Medulla oblongata (tissue), 1 donor: ENCODE measurements around the gene CAMK4.

Experiments
- DNase-seq: peaks from one replicate; pipeline ENCODE4 v3.0.0-alpha.2; 2015; ENCODE audit errors: extremely low spot score

CAMK4 gene

DNA sequence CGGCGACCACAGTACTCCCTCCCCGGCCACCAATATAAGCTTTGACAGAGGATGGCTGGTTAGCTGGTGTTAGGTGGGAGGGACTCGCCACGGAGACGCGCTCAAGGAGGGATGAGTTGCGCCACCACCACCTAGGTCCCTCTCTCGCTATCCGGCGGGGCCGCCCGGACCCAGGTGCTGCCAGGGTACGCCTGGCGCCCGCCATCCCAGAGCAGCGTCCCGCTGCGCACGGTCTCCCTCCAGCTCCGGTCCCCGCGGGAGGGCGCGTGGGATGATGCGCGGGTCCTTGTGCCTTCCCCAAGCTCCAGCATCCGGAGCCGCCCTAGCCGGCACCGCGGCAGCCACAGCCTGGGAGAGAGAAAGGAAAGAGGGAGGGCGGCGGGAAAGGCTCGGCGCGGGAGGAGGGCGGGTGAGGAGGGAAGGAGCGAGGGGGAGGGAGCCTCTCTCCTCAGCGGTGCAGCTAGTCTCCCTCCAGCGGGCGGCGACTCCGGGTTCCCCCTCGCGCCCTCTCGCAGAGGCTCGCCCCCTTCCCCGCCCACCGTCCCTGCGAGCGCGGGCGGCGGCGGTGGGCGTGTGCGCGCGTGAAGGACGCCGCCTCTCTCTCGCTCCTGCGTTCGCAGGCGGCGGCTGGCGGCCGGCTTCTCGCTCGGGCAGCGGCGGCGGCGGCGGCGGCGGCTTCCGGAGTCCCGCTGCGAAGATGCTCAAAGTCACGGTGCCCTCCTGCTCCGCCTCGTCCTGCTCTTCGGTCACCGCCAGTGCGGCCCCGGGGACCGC, at the start of gene CAMK4:
CAMK4 (plus strand) TSS at position 598 of the 774 bp plus-strand sequence; CDS start at position 698, 100 bp downstream.
- peak; percentile 61 for DNase-seq

DNA sequence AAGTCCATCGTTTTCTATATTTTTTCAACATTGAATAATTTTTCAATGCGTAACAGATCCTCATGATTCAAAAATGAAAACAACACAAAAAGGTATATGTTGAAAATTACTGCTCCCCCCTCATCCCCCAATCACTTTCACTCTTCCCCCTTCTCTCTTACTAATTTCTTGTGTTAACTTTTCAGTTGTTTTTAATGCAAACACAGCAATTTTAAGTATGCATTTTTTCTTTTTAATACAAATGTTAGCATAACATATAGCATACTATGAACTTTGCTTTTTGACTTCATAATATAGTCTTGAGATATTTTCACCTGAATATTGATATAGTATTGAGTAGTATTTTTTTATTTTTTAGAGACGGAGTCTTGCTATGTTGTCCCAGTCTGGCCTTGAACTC, 41.1 kb upstream of the CAMK4 start:
- DNase-seq, result no peak

DNA sequence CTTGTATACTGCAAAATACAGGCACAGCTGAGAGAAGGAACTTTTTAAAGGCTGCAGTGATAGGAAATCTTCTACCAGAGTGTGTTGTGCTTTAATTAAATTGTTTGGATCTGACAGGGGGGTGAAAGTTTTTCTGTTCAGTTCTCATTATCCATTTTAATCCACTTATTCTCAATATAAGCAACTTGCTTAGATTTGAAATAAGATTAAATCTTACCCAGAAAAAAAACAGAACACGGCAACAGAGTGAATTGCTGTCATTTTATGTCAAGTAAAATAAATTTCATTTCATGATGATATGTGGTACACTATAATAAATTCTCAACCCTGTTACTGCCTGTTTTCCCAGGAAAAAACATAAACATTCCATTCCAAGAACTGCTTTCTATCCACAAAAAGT, 37.1 kb upstream of the CAMK4 start:
- no peak for DNase-seq

DNA sequence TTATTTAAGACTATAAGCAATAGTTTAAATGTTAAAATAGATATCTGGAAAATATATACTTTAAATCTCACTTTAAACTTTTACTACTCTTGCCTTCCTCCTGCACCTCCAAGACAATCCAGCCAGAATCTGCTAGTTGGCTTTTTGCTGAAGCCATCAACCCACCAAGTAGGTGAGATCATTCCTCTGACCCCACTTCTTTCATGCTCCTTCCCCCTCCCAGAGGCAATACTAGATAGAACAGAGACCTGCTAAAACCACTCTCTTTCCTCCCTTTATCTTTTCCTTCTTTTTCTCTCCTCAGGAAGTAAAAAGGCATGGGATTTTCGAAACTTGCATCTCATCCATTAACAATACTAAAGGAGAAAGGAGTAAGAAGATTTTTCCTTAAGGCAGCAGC, 30.1 kb upstream of the CAMK4 start:
- DNase-seq, result no peak

DNA sequence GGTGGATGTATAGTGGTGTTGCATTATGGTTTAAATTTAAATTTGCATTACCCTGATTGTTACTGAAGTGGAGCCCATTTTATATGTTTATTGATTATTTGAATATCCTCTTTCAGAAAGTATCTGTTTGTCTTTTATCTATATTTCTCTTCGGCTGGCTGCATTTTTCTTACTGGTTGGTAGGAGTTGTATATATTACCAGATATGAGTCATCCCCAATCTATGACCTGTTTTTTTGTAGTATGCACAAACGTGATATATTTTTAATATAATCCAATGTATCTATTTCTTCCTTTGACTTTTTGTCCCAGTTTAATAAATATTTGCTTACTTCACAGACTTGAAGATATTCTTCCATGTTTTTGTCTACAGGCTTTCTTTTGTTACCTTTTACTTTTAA, 29.3 kb upstream of the CAMK4 start:
- DNase-seq, result no peak

DNA sequence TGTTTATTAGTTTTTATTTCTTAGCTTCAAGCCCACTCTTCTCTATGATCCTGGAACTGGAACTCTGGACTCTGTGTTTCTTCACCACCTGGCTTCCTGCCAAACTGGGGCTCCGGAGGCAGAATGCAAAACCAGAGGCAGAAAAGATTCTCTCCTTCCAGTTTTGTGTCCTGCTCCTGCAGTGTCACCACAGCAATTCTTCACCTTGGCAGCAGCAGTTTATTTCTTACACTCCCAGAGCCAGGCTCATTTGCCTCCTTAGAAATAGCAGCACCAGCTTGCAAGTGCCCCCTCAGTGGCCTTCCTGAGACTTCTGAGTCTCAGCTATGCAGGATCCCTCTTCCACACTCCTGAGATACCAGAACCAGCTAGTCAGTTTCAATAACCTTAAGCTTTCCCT, 26.7 kb upstream of the CAMK4 start:
- peak; percentile 74 for DNase-seq

DNA sequence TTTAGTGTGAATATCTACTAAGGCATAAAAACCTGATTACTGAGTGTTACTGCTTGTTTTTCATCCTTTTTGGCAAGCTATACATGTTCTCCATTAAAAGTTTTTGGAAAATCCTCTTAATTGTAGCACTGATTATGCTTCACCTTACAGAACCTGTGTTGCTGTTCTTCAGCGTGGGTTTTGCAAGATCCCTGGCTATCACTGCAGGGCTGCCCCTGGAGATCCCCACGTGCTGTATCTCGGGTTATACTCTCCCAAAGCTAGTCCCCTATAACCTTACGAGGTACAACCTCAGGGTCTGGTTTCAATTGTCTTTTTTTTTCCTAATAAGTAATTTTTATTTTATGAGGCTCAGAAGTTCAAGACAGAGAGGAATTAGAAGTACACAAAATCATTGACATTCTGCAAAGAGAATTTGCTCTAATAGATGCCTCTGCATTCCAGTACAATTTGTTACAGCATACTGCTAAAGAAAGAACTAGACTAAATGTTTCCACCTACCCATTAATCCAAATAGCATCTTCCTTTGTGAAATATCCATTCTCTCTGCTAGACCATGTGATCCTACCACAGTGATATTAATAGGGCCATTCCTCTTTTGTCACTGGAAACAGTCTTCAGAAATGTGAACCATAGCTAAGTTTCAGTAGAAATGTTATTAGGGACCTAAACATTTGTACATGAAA, 25.8 kb upstream of the CAMK4 start:
- DNase-seq, result no peak

DNA sequence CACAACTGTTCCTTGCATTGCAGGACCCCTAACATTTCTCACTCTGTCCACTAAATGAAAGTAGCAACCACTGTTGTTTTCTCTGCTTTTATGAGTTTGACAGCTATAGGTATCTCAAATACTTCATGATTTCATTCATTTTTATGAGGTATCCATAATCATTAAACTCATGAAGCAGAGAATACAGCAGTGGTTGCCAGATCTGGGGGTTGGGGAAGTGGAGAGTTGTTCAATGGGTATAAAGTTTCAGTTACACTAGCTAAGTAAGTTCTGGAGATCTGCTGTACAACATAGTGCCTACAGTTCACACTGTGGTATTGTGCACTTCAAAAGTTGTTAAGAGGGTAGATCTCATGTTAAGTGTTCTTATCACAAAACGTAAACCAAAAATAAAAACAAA, 23.4 kb upstream of the CAMK4 start:
- no peak for DNase-seq

DNA sequence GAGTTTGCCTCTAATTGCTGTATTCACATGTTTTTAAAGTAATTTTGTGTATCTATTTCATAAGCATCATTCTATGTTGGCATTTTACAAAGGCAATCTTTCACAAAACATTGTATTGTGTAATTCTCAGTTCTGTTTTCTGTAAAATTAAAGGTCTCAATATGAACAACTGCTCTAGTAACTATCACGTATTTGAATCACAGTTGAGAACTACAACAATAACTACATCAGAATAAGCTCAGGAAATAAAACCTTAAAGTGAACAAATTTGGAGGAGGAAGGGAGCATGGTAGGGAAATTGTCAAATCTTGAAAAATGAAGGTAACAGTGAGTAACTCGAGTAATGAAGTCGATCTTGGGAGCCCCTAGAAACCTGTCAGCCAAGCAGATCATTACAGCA, 22.5 kb upstream of the CAMK4 start:
- no peak for DNase-seq

DNA sequence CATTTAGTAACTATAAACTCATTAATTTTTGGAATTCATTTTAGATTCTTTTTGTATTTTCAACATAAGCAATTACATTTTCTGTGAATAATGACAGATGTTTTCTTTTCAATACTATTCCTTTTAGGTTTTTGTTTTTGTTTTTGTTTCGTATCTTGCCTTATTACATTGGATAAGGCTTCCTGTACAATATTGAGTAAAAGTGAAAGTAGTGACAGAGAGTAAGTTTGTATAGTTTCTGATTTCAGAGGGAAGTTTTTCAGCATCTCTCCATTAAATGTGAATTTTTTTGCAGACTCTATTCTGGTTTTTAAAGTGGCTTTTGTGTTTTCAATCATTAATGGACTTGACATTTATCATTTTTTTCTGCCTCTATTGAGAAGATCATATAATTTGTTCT, 12.8 kb upstream of the CAMK4 start:
- DNase-seq, result no peak

DNA sequence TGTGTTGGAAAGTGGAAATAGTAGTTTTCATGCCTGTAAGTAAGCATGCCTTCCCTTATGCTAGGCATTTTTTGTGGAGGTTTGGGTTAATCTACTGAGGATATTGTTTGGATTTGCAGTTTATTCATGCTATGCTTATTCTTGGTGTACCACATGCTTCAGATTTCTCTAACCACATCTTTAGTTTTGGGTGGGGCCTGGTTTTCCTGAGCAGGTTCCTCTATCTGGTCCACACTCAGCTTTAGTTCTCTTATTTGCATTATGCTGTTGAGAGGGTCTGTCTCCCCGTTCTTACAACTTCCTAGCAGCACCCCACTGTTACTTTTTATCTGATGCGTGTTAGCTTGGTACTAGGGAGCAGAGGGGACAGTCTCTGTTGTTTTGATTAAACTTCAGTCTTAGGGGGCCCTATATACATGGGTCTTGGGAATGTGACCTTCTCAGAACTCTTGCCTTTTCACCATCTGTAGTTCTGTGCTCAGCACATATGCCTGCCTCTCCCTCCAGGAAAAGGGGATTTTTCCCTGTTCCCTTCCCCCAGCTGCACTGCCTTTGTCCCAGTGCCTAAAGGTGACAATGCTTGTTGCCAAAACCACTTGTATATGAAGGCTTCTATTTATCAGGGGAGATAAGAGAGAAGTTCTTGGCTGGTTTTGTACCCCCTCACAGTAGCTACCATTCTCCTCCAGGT, 10.0 kb upstream of the CAMK4 start:
- DNase-seq, result no peak

DNA sequence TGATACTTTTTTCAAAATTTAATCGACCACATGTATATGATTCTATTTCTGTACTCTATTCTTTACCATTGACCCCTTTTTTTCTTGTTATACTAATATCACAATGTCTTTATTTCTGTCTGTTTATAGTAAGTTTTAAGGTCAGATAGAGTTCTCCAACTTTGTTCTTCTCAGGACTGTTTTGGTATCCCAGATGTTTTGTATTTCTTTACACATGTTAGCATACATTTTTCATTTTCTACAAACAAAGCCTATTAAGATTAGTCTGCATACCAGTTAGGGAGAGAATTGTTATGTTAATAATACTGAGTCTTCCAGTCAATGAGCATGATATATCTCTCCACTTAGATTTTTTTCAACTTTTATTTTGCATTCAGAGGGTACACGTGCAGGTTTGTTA, 8.2 kb upstream of the CAMK4 start:
- DNase-seq, result no peak

DNA sequence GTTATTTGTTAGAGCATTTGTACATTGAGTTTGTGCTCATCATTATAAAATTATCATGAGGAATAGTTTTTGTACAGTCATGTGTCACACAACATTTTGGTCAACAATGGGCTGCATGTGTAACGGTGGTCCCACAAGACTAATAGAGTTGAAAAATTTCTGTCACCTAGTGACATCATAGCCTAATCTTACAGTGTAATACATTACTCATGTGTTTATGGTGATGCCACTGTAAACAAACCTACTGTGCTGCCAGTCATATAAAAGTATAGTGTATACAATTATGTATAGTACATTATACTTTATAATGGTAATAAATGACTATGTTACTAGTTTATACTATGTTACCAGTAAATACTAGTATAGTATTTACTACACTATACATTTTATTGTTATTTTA, 3.0 kb upstream of the CAMK4 start:
- no peak for DNase-seq

DNA sequence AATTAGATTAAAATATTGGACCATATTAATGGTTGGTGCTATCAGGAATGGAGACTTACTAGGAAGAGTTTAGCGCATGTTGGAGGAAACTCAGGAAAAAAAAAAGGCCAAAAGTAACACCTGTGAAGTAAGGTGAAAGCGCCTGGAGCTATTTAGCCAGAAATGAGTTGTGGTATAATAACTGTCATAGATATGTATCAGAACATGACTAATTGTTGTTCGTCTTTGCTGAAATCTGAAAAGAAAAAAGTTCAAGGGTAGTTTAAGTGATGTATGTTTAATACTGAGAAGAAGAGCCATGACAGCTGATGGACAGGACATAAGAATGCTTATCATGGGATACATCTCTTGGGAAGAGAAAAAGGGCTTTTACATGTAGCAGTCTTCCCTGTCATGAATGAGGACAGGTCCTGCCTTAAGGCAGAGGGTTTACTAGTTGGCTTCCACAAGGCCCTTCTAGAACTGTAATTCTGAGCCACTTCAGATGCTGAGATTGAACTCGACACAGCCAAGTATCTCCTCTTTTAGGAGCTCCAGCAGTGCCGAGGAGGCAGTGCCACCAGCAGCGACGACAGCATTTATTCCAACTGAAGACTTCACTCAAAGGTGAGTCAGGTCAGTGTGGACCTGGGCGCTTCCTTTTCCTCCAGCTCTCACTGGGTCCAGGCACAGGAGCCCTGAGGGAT, 940 bp upstream of the CAMK4 start:
- DNase-seq, result no peak

DNA sequence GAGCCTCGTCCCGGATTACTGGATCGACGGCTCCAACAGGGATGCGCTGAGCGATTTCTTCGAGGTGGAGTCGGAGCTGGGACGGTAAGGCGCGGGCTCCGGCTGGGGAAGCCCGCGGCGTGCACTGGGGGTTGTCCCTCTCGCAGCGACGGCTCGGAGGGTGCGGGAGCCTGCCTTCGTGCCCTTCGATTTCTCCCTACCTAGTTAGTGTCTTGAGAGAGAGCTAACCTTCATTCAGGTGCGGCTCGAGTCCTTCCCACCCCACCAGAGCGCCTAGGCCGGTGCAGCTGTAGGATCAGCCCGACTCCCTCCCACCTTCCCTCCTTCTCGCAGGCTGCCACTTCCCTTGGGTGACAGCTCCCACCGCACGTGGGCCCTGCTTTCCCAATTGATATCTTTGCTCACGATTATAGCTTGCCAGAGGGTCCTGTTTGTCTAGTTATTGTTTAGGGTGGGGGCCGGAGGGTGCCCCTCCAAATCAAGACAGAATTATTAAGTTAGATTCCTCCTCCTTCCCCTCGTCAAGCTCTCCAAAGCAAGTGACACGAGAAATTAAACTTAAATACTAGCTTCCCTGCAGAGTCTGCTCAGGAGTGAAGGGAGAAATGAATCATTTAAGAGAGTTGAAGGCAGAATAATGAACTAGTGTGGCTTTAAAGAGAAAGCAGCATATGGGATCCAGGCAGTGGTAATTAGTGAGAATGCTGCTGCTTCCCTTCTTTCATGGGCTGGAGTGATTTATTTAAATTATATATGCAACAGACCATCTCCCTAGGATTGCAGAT, 569 bp downstream of the CAMK4 start:
- DNase-seq, result no peak

DNA sequence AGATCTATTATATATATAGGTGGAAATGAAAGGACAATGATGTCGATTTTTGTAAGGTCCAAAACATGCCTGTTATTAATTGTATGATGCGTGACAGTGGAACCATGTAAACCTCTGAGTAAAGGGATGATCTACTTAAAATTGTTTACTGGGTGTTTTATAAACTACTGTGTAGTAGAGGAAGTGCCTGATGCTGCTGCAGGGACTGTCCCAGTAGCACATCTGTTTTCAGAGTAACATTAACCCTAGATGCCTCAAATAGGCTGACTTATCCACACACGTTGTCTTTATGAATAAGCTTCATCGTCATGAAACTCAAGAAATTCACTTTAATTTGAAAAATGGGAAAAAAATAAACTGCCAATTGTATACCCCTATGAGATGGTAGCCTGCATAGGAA, 1.7 kb downstream of the CAMK4 start:
- no peak for DNase-seq

DNA sequence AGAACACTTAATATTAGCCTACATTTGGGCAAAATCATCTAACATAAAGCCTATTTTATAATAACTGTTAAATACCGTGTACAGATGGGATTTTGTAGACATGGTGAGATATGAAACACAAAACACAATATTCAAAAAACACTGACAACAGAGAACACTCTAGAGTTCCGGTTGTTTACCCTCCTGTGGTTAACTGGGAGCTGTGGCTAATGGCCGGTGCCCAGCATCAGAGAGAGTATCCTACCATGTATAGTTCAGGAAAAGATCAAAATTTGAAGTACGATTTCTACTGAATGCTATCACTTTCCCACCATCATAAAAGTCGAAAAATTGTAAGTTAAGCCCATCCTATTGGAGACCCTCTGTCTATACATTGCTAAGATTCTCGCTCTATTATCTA, 2.4 kb downstream of the CAMK4 start:
- DNase-seq, result no peak

DNA sequence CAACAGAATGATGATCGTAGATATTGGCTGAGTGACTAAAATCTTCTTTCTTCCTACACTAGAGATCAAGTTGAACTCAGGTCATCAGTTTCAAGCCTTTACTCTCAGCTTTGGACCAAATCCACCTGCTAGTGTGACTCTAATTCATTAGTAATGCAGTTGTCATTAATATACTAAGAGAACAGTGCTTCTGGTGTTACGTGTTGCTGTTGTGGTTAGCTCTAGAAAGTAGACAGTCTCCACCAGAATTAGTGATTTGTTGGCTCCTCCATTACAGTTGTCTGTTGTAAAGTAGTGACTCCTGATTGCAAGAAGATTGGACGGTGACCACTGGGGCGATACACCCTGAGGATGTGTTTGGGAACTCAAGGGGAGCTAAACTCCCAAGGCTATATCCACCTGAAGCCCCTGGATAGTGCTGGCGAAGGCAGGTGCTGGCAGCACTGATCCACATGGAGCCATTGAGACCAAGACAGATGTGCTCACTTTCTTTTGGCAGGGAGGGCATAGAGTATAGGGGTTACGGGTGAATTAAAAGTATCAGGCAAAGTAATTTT, 3.1 kb downstream of the CAMK4 start:
- no peak for DNase-seq

DNA sequence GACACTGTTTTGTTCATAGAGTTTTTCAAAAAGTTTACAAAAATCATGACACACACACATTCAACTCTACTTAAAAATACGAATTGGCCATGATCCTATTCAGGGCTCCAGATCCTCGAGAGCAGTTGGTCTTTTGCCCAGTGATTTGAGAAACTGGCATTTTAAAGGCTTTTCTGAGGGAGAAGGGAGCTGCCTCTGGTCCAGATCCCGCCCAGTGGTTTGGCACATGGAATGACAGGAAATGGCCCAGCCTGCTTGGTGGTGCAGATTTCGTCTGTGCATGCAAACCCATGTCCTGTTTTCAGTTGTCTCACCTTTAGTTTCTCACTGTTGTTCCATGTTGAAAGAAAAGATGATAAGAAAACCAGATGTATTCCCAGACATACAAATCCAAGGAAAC, 3.6 kb downstream of the CAMK4 start:
- DNase-seq, result no peak

DNA sequence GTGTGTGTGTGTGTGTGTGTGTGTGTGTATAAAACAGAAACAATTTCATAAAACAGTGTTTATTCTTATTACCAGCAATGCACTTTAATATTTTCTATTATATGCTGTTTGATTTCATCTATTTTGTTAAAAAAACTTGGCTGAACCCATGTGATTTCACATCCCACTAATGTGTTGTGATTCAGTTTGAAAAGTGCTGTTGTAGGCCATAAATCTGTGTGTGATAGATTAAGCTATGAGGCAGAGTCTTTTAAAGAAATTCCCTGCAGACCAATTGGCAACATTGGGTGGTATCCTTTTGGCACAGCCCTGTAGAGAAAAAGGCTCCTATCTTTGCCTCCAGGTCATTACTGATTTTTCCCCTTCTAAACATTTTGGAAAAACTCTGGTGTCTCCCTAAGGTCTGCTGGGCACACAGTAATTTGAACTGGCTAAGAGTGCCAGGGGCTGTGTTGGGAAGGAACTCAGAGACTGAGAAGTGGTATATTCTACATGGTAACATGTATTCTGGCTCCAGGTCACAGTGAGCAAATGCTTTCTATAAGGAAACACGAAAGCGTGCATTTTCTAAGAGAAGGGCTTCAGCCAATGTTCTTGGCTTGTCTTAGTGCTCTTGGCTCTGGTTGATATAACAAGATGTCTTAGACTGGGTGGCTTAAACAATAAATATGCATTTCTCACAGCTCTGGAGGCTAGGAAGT, 4.5 kb downstream of the CAMK4 start:
- DNase-seq, result no peak
